GM12801 (cell line): Measurements from ENCODE around the gene LRRFIP2.

Experiments used
- CTCF ChIP-seq: IDR thresholded peaks from one replicate; pipeline ENCODE4 v1.5.1; 2011; ENCODE audit warnings: control low read depth; ENCODE audit not compliant: insufficient read length; ENCODE audit errors: extremely low read depth

Gene LRRFIP2

GRCh38 chr3:37181756-37182155 is 7.4 kb upstream of the LRRFIP2 start:
- TF ChIP-seq CTCF = no peak

GRCh38 chr3:37179144-37179967 is 5.0 kb upstream of the LRRFIP2 start:
- TF ChIP-seq CTCF = no peak

DNA sequence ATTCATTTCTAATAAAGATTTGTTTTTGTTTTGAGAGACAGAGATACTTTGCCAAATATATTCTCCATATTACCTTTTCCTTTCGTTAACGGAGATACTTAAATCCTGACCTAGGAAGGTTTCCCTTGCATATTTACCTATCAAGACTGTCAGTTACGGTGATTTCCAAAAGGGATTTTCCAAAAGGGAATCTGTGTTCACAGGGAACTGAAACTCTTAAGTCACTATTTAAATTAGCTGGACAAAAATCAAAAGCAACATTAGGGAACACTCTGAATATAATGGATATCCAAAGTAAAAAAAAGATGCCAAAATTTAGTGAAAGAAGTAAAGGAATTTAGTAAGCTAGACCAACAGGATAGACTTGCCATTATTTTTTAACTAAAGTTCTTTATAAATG is 576 bp downstream of the LRRFIP2 start:
- TF ChIP-seq CTCF = no peak

DNA sequence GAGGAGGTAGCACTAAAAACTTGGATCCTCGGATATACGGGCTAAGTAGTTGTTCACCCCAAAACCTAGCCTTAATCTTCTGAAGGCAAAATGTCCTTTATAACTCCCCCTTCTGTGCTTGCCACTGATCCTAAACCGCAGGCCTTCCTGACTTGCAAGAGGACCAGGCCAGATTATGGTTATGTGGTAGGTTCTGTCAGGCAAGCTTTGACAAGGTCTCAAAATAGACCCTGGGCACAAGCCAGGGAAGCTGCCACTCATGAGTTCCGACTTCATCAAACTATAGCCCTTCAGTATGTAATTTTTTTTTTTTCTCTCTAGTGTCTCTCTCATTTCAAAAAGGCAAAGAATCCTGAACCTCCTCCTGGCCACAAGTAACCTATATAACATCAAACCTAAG is 3.2 kb downstream of the LRRFIP2 start:
- no peak for TF ChIP-seq CTCF

DNA sequence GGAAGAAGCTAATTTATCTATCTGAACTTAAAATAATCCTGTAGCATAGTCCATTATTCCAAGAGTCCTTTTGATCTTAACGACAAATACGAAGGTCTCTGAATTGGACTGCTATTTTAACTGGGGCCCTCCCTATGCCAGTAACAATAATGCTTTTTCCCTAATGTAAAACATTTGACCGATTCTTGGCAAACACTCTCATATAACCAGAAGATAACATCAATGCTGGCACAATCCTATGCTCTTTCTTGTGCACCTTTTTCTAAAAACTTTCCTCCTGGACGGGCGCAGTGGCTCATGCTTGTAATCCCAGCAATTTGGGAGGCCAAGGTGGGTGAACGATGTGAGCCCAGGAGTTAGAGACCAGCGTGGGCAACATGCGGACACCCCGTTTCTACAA is 3.9 kb downstream of the LRRFIP2 start:
- no peak for TF ChIP-seq CTCF

DNA sequence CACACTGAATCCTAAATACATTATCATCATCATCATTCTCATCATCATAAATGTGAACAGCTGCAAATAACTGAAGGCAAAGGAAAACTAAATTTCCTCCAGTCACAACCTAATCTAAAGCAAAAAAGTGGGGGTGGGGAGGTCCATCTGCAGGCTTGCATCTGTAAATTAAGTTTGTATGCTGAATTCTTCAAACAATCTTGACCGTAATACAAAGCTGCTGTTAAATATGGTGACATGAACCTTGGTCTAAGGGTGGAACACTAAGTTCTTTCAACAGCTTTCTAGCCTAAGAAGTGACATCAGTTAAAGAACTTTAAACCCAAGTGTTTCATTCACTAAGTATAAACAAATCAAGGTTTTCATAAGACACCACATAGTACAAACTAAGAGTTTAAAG is 4.3 kb downstream of the LRRFIP2 start:
- no peak for TF ChIP-seq CTCF

DNA sequence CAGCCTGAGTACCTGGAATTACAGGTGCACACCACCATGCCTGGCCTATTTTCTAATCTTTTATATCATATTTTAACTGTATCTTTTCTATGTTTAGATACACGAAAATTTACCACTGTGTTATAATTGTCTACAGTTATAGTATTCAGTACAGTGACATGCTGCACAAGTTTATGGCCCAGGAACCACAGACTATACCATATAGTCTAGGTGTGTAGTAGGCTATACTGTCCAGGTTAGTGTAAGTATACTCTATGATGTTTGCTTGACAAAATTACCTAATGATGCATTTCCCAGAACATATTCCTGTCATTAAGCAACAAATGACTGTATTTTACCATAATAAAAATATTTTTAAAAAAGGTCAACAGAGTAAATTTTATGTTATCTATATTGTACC is 5.5 kb downstream of the LRRFIP2 start:
- no peak for TF ChIP-seq CTCF
